NCI-H345 (cell line): Measurements from ENCODE around the gene LHPP.

ENCODE experiments used
- DNase-seq: peaks from one replicate; lab custom pipeline; 2025; lab: John Stamatoyannopoulos, UW

LHPP gene

DNA sequence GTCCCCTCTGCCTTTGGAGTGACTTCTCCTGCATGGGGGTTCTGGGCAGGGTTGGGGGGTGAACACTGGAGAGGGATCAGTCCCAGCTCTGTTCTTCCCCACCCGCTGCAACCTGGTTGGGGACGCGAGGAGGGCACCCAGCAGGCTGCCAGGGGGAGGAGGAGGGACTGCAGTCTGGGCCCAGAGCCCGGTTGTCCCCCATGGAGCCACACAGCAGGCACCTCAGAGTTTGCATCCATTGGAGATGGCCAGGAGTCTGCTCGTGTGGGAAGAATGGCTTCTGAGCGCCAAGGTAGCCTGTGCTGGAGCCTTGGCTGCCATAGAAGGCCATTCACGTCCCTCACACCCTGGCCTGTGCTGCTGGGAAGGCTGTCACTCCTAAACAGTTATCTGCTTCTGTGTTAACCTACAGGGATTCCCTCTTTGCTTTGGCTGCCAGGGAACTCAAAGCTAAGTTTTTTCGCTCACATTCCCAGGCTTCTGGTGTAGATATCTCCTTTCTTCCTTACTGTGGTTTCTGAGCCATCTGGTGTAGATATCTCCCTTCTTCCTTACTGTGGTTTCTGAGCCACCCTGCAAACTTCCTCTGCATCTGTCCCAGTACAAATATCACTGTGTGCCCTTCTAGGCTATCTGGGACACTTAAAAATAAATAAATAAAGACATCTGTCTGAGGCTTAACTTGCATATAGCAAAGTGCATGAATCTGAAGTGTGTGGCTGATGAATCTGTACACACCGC is 133.7 kb downstream of the LHPP start:
- DNase-seq = no peak

DNA sequence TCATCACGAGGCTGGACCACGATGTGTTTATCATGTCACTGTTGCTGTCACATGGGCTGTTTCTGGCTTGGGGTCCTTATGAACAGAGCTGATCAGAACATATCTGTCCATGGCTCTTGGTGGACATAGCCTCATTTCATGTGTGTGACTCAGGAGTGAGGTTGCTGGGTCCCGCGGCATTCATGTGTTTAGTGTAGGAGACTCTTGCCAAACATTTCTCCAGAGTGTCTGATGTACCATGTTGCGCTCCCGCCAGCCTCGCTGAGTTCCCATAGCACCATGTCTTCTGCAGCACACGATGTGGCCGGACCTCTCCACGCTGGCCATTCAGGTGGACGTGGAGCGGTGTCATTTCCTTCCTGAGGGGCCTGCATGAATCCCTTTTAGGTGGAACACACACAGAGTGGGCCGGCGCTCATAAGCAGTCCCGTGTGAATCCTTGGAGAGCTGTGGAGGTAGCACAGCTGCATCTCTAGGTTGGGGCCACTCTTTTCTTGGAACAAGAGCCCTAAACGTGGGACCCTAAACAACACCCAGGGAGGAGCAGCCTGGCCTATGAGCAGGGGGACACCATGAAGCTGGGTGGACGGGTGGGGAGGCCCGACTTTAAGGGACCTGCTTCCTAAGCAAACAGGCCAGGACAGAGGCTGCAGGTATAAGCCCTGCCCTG is 134.6 kb downstream of the LHPP start:
- no peak for DNase-seq

DNA sequence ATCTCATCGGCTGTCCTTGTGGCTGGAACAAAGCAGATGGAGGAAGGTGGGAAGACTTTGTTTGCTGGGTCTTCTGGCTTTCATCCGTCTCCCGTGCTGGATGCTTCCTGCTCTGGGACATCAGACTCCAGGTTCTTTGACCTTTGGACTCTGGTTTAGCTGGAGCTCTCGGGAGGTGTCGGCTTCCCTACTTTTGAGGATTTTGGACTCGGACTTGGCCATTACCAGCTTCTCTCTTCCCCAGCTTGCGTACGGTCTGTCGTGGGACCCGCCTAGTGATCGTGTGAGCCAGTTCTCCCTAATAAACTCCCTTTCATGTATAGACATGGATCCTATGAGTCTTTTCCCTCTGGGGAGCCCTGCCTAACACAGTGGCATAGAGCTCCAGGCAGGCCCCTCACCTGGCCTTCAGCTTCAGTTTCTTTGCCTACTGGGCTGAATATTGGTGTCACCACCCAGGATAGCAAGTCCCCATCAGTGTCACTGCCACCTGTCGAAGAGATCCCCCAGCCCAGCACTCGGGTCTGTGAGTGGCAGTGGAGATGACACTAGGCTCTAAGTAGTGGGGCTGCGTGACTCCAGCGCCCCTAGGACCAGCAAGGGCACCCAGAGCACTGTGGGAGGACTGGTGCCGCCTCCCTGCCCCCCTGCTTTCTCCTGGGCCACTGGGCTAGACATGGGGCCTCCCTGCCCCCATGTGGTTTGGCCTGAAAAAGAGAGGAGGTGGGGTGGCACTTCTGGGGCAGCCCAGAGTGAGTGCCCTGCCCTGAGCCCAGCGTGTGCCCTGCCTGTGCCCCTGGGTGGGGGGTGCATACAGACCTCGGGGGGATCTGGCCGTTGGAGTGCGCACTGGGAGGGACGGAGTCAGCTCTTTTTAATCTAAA is 135.6 kb downstream of the LHPP start:
- no peak for DNase-seq

DNA sequence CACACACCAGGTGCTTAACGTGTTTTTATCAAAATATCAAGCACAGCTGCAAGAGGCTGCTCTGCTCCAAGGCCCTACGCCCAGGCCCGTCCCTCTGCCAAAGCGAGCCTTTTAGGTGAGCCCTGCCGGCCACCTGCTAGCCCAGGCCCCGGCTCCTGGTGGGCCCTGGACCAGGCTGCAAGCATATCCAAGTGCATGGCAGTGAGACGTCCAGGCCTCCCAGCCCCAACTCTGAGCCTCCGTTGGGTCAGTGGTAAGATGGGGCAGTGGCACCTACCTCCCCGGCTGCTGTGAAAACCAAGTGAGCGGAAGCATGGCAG is 136.2 kb downstream of the LHPP start:
- DNase-seq = no peak

DNA sequence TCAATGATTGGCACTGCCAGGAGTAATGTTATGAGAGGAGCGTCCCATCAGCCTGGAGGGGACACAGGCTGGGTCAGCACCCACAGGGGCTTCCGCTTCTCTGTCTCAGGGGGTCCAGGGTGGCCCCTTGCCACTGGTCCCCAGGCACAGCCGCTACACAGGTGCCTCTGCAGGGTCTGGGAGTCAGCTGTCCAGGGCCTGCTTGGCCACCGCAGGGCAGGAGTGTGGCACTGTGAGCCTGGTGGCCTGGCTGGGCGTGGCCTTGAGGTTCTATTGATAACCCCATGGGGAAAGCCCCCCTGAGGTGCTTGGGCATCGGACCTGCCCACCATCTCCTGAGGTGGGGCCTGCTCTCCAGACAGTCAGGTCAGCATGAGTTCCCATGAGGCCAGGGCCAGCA is 136.6 kb downstream of the LHPP start:
- no peak for DNase-seq

DNA sequence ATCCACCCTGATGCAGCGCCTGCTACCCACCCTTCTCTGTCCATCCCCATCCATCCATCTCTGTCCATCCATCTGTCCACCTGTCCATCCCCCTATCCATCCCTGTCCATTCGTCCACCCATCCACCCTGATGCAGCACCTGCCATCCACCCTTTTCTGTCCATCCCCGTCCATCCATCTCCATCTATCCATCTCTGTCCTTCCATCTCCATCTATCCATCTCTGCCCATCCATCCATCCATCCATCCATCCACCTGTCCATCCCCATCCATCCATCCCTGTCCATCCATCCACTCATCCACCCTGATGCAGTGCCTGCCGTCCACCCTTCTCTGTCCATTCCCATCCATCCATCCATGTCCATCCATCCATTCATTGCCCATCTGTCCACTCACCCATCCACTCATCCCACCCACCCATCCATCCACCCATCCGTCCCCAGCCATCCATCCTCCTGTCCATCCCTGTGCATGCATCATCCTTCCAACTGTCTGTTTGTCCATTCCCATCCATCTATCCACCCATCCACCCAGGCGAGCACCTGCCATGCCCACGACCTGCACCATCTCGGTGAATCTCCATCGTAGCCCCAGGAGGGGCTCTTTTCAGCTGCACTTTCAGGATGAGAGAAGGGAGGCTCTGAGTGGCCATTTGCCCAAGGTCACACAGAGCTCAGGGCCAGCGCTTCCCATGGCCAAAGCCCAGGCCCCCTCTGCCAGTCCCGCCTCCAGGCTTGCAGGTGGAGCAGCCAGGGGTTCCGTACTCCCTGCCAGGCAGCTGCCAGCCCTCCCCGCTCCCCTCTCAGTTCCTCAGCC is 137.4 kb downstream of the LHPP start:
- DNase-seq = no peak

DNA sequence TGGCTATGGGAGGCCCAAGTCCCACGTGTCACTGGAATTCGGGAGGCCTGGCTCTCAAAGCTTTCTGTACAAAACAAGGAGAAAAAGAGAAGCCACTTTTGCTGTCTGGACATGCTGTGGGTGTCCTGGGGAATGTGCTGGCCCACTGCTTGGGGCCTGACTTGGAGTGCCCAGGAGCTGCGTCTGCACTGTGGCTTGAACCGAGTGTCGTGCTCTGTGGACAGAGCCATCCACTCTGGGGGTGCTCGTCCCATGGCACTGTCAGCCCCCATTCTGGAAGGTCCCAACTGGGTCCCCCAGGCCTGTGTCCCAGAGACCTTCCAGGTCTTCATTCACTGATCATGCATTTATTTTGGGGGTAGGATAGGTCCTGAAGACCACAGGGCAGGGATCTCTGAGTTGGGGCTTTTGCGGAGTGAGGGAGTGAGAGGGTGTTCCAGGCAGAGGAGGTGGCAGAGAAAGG is 138.0 kb downstream of the LHPP start:
- no peak for DNase-seq

DNA sequence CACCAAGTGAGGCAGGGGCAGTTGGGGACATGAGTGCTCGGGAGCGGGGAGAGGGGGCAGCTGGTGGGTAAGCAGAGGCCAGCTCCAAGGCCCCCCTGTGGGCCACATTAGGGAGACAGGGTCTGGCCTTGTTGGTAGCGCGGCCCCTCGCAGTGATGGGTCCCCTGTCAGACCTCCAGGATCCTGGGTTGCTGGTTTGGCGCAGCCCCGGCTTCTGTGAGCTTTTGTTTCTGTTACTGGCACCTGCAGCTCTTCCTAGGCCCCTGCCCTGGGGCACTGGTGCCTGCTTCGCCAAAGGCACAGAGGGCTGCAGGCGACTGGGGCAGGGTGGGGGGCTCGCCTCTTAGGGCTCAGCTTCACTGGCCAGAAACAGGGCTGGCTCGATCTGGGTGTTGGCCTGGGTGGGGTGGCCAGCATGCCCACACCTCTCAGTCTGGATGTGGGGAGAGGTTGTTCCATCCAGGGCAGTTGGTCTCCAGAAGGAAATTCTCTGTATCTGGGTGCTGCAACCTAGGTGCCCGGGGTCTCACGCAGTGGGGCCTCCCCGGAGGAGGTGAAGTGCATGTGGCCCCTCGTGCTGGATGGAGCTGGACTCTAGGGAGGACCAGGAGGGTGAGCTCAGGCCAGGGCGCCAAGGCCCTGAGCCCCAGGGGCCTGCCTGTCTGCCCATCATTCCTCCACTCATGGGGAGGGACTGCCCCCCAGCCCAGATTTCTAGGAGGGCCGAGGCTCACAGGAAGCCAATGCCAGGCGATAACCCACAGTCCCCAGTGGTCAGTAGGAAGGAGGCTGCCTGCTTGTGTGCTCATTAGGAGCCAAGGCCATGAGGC is 138.6 kb downstream of the LHPP start:
- DNase-seq = no peak

DNA sequence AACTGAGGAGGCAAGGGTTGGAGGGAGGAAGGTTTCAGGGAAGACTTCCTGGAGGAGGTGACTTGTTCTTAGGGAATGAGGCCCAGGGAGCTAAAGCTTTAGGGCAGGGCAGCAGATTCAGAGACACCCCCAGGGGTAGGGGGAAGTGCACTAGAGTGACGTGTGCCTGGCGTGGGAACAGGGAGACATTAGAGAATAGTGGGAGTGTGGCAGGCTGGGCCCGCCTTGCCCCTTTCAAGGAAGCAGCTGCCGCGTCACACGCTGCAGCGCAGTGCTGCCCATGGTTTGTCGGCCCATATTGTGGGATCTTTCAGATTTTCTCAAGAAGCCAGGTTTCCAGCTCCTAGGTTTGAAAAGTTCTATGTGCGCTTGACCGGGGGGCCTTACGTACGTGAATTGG is 139.4 kb downstream of the LHPP start:
- DNase-seq = no peak

DNA sequence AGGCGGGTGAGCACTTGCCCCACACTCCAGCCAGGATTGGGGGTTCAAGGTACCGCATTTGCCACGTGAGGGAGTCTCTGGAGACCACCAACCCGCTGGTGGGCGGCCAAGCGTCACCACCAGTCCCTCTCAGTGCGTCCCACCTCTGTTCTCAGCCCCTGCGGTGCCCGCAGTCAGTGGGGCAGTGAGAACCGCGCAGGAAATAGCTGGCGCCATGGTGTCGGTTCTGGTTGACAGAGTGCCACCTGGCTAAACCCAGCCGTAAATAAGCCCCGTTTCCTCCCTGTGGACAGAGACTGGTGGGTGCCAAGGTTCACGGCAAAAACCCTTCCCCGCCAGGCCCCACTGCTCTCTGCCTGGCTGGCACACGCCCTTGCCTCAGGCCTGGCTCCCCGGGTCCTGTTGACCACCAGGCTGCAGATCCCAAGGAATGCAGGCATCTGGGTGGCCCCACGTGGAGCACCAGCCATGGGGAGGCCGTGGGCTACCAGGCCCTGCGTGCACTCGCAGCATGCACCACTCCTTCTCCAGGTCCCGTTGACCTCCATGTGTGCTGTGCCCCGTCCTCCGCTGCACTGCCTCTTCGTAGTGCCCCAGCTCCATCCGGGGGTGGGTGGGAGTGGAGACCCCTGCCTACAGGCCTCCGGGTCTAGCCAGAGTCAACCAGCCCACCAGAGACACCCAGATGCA is 140.0 kb downstream of the LHPP start:
- DNase-seq = no peak

DNA sequence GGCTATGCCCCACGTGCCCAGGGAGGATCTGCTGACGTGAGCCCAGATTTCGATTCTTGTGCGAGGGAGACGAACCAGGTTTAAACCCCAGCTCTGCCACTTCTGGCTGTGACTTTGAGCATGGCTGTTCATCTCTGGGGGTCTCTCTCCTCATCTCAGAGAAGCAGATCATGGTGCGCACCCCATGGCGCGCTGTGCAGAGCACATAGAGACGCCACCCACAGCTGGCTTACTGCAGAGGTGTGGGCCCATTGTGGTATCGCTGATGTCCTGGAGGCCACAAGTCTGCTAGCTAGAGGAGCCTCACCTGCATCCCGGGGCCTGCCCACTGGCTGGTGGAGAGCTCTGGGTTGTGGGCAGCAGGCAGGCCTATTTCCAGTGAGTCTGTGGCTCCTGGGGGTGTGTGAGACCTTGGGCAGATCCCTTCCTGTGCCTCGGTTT is 140.5 kb downstream of the LHPP start:
- no peak for DNase-seq

DNA sequence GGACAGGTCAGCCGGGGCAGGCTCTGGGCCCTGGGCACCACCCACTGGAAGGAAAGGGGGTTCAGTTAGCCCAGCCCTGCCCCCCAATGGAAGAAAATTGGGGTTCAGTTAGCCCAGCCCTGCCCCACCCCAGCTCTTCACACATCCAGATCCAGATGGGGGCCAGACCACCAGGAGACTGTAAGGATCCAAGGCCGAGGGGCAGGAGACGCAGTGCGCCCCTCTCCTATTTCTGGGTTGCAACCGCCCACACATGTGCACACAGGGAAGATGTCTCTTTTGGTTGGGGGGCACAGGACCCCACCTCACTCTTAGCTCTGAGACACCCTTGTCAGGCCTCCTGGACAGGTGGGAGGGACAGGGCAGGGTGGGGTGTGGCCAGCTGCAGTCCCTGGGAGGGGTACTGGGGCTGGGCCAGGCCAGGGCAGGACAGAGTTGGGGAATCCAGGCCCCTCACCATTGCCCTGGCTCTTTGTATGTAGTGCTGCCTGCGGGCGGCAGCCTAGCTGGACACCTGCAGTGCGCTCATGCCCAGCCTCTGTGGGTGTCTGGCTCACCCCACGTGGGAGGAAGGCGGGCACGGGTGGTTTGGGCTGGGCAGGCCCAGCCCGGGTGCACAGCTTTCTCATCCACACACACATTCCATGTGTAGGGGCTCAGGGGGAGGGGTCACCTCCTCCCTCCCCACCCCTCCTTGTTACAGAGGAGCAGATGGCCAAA is 141.2 kb downstream of the LHPP start:
- no peak for DNase-seq

DNA sequence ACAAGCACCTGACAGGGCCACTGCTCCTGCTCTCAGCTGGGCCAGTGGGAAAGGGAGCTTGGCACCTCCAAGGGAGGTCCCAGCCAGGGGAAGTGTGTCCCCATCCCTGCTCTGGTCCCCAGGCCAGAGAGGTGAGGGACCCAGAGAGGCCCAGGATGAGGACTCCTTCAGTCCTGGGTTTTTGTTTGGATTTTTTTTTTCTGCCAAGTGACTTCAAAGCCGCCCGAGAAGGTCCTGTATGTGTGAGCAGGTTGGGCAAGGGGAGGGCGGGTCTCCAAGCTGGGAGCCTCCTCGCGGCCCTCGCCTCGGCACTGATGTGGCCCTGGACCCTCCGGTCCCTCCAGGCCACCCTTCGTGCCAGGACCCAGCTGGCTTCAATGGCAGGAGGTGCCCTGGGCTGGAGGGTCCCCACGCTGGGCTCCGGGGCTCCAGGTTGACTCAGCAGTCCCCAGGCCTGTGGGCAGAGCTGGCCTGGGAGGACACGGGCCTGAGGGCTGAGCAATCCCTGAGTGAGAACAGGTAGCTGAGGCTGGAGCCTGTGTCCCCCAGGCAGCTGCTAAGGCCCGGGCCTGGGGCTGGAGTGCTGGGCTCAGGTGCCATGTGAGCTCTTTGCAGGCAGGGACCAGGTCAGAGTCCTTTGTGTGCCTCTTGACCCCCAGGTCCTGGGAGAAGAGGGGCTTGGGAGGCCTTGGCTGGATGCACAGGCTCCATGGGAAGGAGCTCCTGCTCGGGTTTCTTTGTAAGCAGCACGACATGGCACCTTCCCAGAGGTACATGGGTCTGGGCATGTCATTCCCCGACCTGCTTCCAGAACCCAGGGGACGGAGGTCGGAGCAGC is 142.0 kb downstream of the LHPP start:
- DNase-seq = no peak

DNA sequence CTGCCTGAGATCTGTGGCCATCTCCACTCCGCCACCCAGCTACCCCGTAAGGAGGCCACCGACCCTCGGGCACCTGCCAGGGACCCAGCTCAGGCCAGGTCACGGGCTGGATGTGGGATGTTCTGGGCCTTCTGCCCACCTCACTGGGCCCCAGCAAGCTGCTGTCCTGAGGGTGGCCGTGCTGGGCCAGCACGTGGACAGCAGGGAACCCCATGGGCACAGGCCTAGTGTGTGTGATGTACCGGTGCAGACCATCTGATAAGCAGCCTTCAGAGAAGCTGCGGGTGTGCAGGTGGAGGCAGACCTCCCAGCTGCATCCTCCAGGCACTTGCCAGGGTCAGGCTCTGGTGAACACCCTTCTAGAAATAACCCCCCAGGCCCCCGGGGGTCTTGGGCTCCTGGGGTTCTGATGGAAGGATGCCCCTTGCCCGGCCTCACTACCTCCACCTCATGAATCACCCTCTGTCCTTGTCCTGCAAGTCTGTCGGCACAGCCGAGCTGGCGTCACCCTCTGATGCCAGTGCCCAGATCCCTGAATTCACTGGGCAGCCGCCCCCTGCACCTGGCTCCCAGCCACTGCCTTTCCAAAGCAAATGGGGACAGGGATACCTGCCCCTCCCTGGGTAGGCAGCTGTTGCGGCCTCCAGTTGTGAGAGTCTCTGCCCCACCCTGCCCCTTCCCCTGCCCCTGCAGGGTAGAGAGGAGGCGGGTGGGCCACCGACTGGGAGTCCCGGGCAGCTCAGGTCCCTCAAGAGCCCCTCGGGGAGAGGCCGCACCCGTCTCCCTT is 142.8 kb downstream of the LHPP start:
- no peak for DNase-seq

DNA sequence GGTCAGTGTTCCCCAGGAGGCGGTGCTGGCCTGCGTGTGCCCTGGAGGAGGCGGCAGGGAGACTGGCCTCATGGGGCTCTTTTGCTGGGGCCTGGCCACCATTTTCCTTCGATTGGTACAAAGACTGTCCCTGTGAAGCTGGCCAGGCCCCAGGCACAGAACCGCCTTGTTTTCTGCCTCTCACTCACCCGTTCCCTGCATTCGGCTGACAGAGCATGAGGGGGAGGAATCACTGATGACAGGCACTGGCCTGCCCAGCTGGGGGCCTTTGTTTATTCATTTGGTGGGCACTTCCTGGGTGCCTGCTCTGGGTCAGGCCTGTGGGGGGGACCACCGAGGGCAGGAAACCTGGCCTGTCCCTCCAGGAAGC is 143.4 kb downstream of the LHPP start:
- DNase-seq = no peak

DNA sequence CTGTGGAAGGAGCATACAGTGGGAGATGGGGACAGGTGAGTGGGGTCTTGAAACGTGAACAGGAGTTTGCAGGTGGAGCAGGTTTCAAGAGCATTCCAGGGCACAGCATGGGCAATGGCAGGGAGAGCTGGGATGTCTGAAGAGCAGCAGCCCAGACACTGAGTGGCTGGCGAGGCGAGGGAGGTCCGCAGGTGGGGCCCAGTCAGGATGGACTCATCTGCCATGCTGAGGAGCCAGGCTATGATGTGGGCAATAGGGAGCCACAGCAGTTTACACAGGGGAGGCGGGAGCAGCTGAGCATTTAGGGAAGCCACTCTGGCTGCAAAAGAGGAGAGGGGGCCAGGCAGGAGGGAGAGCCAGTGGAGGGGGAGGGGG is 143.8 kb downstream of the LHPP start:
- no peak for DNase-seq

DNA sequence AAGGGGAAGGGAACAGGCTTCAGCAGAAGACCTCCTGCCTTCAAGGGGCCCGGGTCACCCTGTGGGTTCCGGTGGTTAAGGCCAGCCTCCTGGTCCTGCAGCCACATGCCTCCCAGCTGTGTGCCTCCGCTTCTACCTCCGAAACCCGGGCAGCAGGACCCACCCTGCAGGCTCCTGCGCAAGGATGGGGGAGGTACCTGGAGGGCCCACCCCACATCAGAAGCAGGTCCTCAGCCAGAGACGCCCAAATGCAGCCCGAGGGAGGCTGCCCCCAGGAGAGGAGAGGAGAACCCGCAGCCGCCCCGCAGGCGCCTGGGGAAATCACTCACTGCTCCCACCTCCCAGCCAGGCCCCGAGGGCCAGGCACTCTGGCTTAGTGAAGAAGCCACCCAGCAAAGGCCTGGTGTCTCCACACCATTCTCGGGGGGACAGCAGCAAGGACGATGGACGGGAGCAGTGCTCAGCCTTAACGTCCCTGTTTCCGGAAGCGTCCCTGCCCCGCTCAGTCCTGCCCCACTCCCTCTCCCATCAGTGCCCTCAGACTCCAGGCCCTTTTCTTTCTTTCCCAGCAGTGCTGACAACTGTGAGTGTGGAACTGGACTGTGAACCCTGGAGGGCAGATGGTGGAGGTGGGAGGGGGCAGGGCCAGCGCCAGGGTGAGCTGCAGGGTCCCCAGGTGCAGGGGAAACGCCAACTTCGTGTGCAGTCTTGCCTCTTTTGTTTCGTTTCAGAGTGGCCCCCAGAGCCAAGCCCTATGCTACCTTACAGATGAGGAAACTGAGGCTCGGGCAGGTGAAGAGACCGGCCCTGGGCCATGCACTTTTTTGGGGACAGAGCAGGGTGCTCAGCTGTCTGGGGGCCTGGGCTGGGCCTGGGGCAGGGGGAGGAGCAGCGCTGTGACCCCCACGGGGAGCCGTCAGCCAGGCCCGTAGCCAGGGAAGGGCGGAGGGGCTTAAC is 144.5 kb downstream of the LHPP start:
- DNase-seq = no peak
